ENCODE results near the gene PRSS56.

PRSS56 gene

GRCh38 chr2:232556426-232556825 lies 36.2 kb downstream of the PRSS56 start:
- Histone ChIP-seq H3K9me3 (ENCODE audit: severe bottlenecking) (no peaks in the 10 kb centered on the region), H3K4me3 (ENCODE audit: severe bottlenecking) (no peak overlapping the region), H3K4me1 (ENCODE audit: insufficient read depth, poor library complexity, severe bottlenecking) (peaks cover 2% of the 10 kb centered on the region), H3K27ac (ENCODE audit: poor library complexity, severe bottlenecking) (no peak overlapping the region), H3K27me3 (ENCODE audit: insufficient read depth, poor library complexity, severe bottlenecking) (no peaks in the 10 kb centered on the region), H3K36me3 (ENCODE audit: low read depth) (peaks cover 87% of the 10 kb centered on the region)
- ATAC-seq (ENCODE audit: low read depth): no peak
- no peak for DNase-seq (ENCODE audit: low spot score)
- TF ChIP-seq CTCF (IDR thresholded peaks at IDR 0.05; ENCODE audit: poor library complexity, severe bottlenecking): no peak

- TF ChIP-seq CTCF (IDR thresholded peaks at IDR 0.05; ENCODE audit: poor library complexity, severe bottlenecking): no peak
- ATAC-seq (ENCODE audit: low read depth) (no peak), DNase-seq (ENCODE audit: low spot score) (no peak)
- Histone ChIP-seq H3K9me3 (ENCODE audit: severe bottlenecking) (no peaks in the 10 kb centered on the region), H3K27me3 (ENCODE audit: insufficient read depth, poor library complexity, severe bottlenecking) (no peaks in the 10 kb centered on the region), H3K4me1 (ENCODE audit: insufficient read depth, poor library complexity, severe bottlenecking) (peaks cover 2% of the 10 kb centered on the region), H3K4me3 (ENCODE audit: severe bottlenecking) (no peak overlapping the region), H3K27ac (ENCODE audit: poor library complexity, severe bottlenecking) (no peak overlapping the region), H3K36me3 (ENCODE audit: low read depth) (peaks cover 95% of the 10 kb centered on the region)
Measured at GRCh38 chr2:232562515-232563151, 42.4 kb downstream of the PRSS56 start.

GRCh38 chr2:232563580-232563979 lies 43.4 kb downstream of the PRSS56 start:
- Histone ChIP-seq H3K27me3 (ENCODE audit: insufficient read depth, poor library complexity, severe bottlenecking) (no peaks in the 10 kb centered on the region), H3K4me1 (ENCODE audit: insufficient read depth, poor library complexity, severe bottlenecking) (peaks cover 10% of the 10 kb centered on the region), H3K4me3 (ENCODE audit: severe bottlenecking) (no peak overlapping the region), H3K36me3 (ENCODE audit: low read depth) (peaks cover 95% of the 10 kb centered on the region), H3K9me3 (ENCODE audit: severe bottlenecking) (no peaks in the 10 kb centered on the region), H3K27ac (ENCODE audit: poor library complexity, severe bottlenecking) (no peak overlapping the region)
- TF ChIP-seq CTCF (IDR thresholded peaks at IDR 0.05; ENCODE audit: poor library complexity, severe bottlenecking): no peak
- no peak for DNase-seq (ENCODE audit: low spot score)
- no peak for ATAC-seq (ENCODE audit: low read depth)

GRCh38 chr2:232567721-232568120 lies 47.5 kb downstream of the PRSS56 start:
- ATAC-seq (ENCODE audit: low read depth) (0 out of 3 replicates have a peak, but pooled peaks have one; percentile 26), DNase-seq (ENCODE audit: low spot score) (no peak)
- H3K27ac ChIP-seq (ENCODE audit: poor library complexity, severe bottlenecking): peak overlapping the region; percentile 18
- H3K9me3 ChIP-seq (ENCODE audit: severe bottlenecking): no peaks in the 10 kb centered on the region
- no peak overlapping the region for H3K4me3 ChIP-seq (ENCODE audit: severe bottlenecking)
- H3K4me1 ChIP-seq (ENCODE audit: insufficient read depth, poor library complexity, severe bottlenecking): peaks cover 10% of the 10 kb centered on the region
- peaks cover 81% of the 10 kb centered on the region for H3K36me3 ChIP-seq (ENCODE audit: low read depth)
- no peaks in the 10 kb centered on the region for H3K27me3 ChIP-seq (ENCODE audit: insufficient read depth, poor library complexity, severe bottlenecking)
- TF ChIP-seq CTCF (IDR thresholded peaks at IDR 0.05; ENCODE audit: poor library complexity, severe bottlenecking): no peak

- no peak for TF ChIP-seq CTCF (IDR thresholded peaks at IDR 0.05; ENCODE audit: poor library complexity, severe bottlenecking)
- no peaks in the 10 kb centered on the region for H3K27me3 ChIP-seq (ENCODE audit: insufficient read depth, poor library complexity, severe bottlenecking)
- H3K9me3 ChIP-seq (ENCODE audit: severe bottlenecking): no peaks in the 10 kb centered on the region
- ATAC-seq (ENCODE audit: low read depth) (peak; percentile 92), DNase-seq (ENCODE audit: low spot score) (no peak)
- H3K36me3 ChIP-seq (ENCODE audit: low read depth): peaks cover 77% of the 10 kb centered on the region
- no peak overlapping the region for H3K4me3 ChIP-seq (ENCODE audit: severe bottlenecking)
- peak overlapping the region; percentile 18 for H3K27ac ChIP-seq (ENCODE audit: poor library complexity, severe bottlenecking)
- peaks cover 10% of the 10 kb centered on the region for H3K4me1 ChIP-seq (ENCODE audit: insufficient read depth, poor library complexity, severe bottlenecking)
Measured at GRCh38 chr2:232568161-232568560, 48.0 kb downstream of the PRSS56 start.

Data from RWPE2 (cell line).